Measurements from ENCODE around the gene ZSCAN20.

The ZSCAN20 gene

GRCh38 chr1:33429856-33430691 lies 42.4 kb upstream of the ZSCAN20 start:
- TF ChIP-seq CTCF (IDR thresholded peaks at IDR 0.05), result no peak

GRCh38 chr1:33430692-33431593 lies 41.5 kb upstream of the ZSCAN20 start, which contains the start of gene PHC2:
PHC2 (minus strand) TSS chr1:33431095; CDS start chr1:33375539, 55,556 bp downstream.
- no peak; the same call in 1 of the 2 replicates for TF ChIP-seq CTCF (IDR thresholded peaks at IDR 0.05)

- no peak for TF ChIP-seq CTCF (IDR thresholded peaks at IDR 0.05)
Measured at GRCh38 chr1:33433509-33434362, 38.7 kb upstream of the ZSCAN20 start.

GRCh38 chr1:33434363-33434750 lies 38.1 kb upstream of the ZSCAN20 start:
- TF ChIP-seq CTCF (IDR thresholded peaks at IDR 0.05), result no peak

GRCh38 chr1:33435096-33435820 lies 37.2 kb upstream of the ZSCAN20 start:
- TF ChIP-seq CTCF (IDR thresholded peaks at IDR 0.05), result no peak

GRCh38 chr1:33436557-33437285 lies 35.7 kb upstream of the ZSCAN20 start:
- TF ChIP-seq CTCF (IDR thresholded peaks at IDR 0.05), result no peak
